Neural cell (in vitro differentiated cells): ENCODE results near the gene ATN1. TPM values are rescaled to one million over a fixed set of nuclear protein-coding genes. Genes with fewer than 3 reads are reported as not detected.
"Not testable (repeated sequence)": the region's sequence is repeated elsewhere in the genome, so short reads cannot be mapped to it uniquely, and the experiment has no call there.

Source experiments
- H2AFZ ChIP-seq: fragments of 200-600, 300-800 bp; sonication (generic), shearing (Covaris generic); 2 replicates; pipeline ENCODE4 v1.6.0; 2014; ENCODE audit warnings: low read depth, mild to moderate bottlenecking, antibody characterized with exemption, low read length, moderate library complexity
- H3F3A ChIP-seq: fragments of 200-600 bp; shearing (Covaris generic); 2 replicates; pipeline ENCODE4 v1.6.1; 2016; ENCODE audit warnings: mild to moderate bottlenecking, moderate library complexity, mixed read lengths, antibody characterized with exemption, low read length; ENCODE audit not compliant: insufficient read depth, poor library complexity, severe bottlenecking
- H3K27ac ChIP-seq: fragments of 200-600, 300-800 bp; sonication (generic), shearing (Covaris generic); 2 replicates; pipeline ENCODE4 v1.5.1; 2014; ENCODE audit warnings: mild to moderate bottlenecking, low read length, moderate library complexity
- H3K27me3 ChIP-seq: fragments of 300-800, 200-600 bp; sonication (generic), shearing (Covaris generic); 2 replicates; pipeline ENCODE4 v1.6.0; 2014; ENCODE audit warnings: mild to moderate bottlenecking, low read depth, low read length, moderate library complexity; ENCODE audit not compliant: insufficient read depth
- H3K36me3 ChIP-seq: fragments of 300-800, 200-600 bp; sonication (generic), shearing (Covaris generic); 2 replicates; pipeline ENCODE4 v1.5.1; 2014; ENCODE audit warnings: mild to moderate bottlenecking, antibody characterized with exemption, low read length, moderate library complexity; ENCODE audit not compliant: insufficient read depth
- H3K4me2 ChIP-seq: fragments of 300-800, 200-600 bp; sonication (generic), shearing (Covaris generic); 2 replicates; pipeline ENCODE4 v1.6.0; 2014; ENCODE audit warnings: mild to moderate bottlenecking, low read length
- H3K4me3 ChIP-seq: fragments of 300-800, 200-600 bp; sonication (generic), shearing (Covaris generic); 2 replicates; pipeline ENCODE4 v1.5.1; 2014; ENCODE audit warnings: mild to moderate bottlenecking, low read length, moderate library complexity
- H3K79me2 ChIP-seq: fragments of 200-600 bp; shearing (Covaris generic); replicated peaks from 2 replicates; pipeline ENCODE4 v1.6.0; 2014; ENCODE audit warnings: mild to moderate bottlenecking, low read length, moderate library complexity; ENCODE audit not compliant: insufficient read depth
- H3K9ac ChIP-seq: fragments of 300-800, 200-600 bp; sonication (generic), shearing (Covaris generic); 2 replicates; pipeline ENCODE4 v1.6.1; 2016; ENCODE audit warnings: mild to moderate bottlenecking, low read length, mixed read lengths
- H3K9me2 ChIP-seq: fragments of 200-600 bp; shearing (Covaris generic); 2 replicates; pipeline ENCODE4 v1.6.1; 2016; ENCODE audit warnings: mild to moderate bottlenecking, low read length, mixed read lengths; ENCODE audit not compliant: insufficient read depth
- H3K9me3 ChIP-seq: fragments of 200-600, 300-800 bp; sonication (generic), shearing (Covaris generic); 2 replicates; pipeline ENCODE4 v1.6.1; 2016; ENCODE audit warnings: mild to moderate bottlenecking, mixed run types, low read length, moderate library complexity, mixed read lengths
- H4K20me1 ChIP-seq: fragments of 200-600 bp; shearing (Covaris generic); 2 replicates; pipeline ENCODE4 v1.6.1; 2016; ENCODE audit warnings: mild to moderate bottlenecking, mixed run types; ENCODE audit not compliant: insufficient read depth
- CTCF ChIP-seq: fragments of 450-650 bp; IDR thresholded peaks from 2 replicates; pipeline ENCODE4 v1.5.1; 2014; ENCODE audit warnings: antibody characterized with exemption, mild to moderate bottlenecking, moderate library complexity; ENCODE audit not compliant: poor library complexity, severe bottlenecking
- EP300 ChIP-seq: fragments of 450-650 bp; conservative IDR thresholded peaks from 2 replicates; pipeline ENCODE4 v1.6.1; 2014; ENCODE audit warnings: antibody characterized with exemption, mild to moderate bottlenecking, moderate library complexity; ENCODE audit not compliant: poor library complexity, severe bottlenecking
- EZH2 ChIP-seq: fragments of 200-600, 300-800 bp; shearing (Covaris generic), sonication (generic); IDR thresholded peaks from 2 replicates; pipeline ENCODE4 v1.6.1; 2014; ENCODE audit warnings: antibody characterized with exemption, low read length, borderline replicate concordance, mild to moderate bottlenecking; ENCODE audit not compliant: insufficient read depth, poor library complexity, severe bottlenecking
- MXI1 ChIP-seq: fragments of 450-650 bp; conservative IDR thresholded peaks from 2 replicates; pipeline ENCODE4 v1.6.1; 2014; ENCODE audit warnings: antibody characterized with exemption, mild to moderate bottlenecking; ENCODE audit not compliant: poor library complexity, severe bottlenecking
- POLR2AphosphoS5 ChIP-seq: IDR thresholded peaks from 2 replicates; pipeline ENCODE4 v1.6.1; 2012
- RAD21 ChIP-seq: fragments of 450-650 bp; conservative IDR thresholded peaks from 2 replicates; pipeline ENCODE4 v1.6.1; 2014; ENCODE audit warnings: antibody characterized with exemption, mild to moderate bottlenecking, moderate library complexity
- REST ChIP-seq: IDR thresholded peaks from 2 replicates; pipeline ENCODE4 v1.6.1; 2012; ENCODE audit warnings: borderline replicate concordance
- SMC3 ChIP-seq: fragments of 450-650 bp; conservative IDR thresholded peaks from 2 replicates; pipeline ENCODE4 v1.6.1; 2014; ENCODE audit warnings: antibody characterized with exemption, mild to moderate bottlenecking, moderate library complexity; ENCODE audit not compliant: poor library complexity
- TAF1 ChIP-seq: IDR thresholded peaks from 2 replicates; pipeline ENCODE4 v1.6.1; 2012; ENCODE audit warnings: low read depth
- polyA plus RNA-seq: library from polyadenylated mRNA; depleted of rRNA; stranded (reverse); fragments of >200 nt; gene quantifications from 2 replicates; pipeline ENCODE4 v1.2.3, GENCODE V29; 2014

The ATN1 gene
- polyA plus RNA-seq, 1 donor from 2014 or later: 9.2 TPM

GRCh38 chr12:6889775-6890573 lies 37.8 kb upstream of the ATN1 start:
- not testable (repeated sequence) for H3K27ac ChIP-seq, H4K20me1 ChIP-seq, H3K36me3 ChIP-seq, H3K9me2 ChIP-seq, H3K4me2 ChIP-seq, H3K27me3 ChIP-seq, H2AFZ ChIP-seq, H3K79me2 ChIP-seq, H3K9ac ChIP-seq, H3F3A ChIP-seq, H3K9me3 ChIP-seq
- peak overlapping the region; percentile 67 for H3K4me3 ChIP-seq

- H3K4me3 ChIP-seq: peak overlapping the region; percentile 67
- TF ChIP-seq EP300: peak; percentile 60
- peak; percentile 97 for TF ChIP-seq CTCF
- no peak for TF ChIP-seq EZH2
- TF ChIP-seq SMC3: peak; percentile 77
- TF ChIP-seq POLR2AphosphoS5: peak; percentile 74
- TF ChIP-seq MXI1: peak; percentile 58
- TF ChIP-seq TAF1: no peak
- peak; percentile 68 for TF ChIP-seq RAD21
- no peak for TF ChIP-seq REST
- no peak overlapping the region for H2AFZ ChIP-seq
- H3K9ac ChIP-seq: peak overlapping the region; percentile 64
- peak overlapping the region; percentile 56 for H3K27ac ChIP-seq
- H3K36me3 ChIP-seq: no peaks in the 10 kb centered on the region
- no peaks in the 10 kb centered on the region for H3K79me2 ChIP-seq
- H3K27me3 ChIP-seq: no peaks in the 10 kb centered on the region
- no peaks in the 10 kb centered on the region for H3K9me3 ChIP-seq
- no peaks in the 10 kb centered on the region for H4K20me1 ChIP-seq
- no peaks in the 10 kb centered on the region for H3F3A ChIP-seq
- peak overlapping the region; percentile 52 for H3K4me2 ChIP-seq
- no peaks in the 10 kb centered on the region for H3K9me2 ChIP-seq
These were observed 36.7 kb upstream of the ATN1 start for GRCh38 chr12:6890789-6891645.
